Measurements from ENCODE around the gene RETREG3. TPM values are rescaled to one million over a fixed set of nuclear protein-coding genes. Genes with fewer than 3 reads are reported as not detected.
A peak's percentile ranks its signal among the peaks of the same experiment; 100 is the strongest.

RETREG3 gene
- total and polyA plus RNA-seq, 9 of the 15 experiments (the other 6 are each of a cell fraction or from before 2014, with no cell fraction given) = 4.1 to 39.0 (median 16.9) TPM

DNA sequence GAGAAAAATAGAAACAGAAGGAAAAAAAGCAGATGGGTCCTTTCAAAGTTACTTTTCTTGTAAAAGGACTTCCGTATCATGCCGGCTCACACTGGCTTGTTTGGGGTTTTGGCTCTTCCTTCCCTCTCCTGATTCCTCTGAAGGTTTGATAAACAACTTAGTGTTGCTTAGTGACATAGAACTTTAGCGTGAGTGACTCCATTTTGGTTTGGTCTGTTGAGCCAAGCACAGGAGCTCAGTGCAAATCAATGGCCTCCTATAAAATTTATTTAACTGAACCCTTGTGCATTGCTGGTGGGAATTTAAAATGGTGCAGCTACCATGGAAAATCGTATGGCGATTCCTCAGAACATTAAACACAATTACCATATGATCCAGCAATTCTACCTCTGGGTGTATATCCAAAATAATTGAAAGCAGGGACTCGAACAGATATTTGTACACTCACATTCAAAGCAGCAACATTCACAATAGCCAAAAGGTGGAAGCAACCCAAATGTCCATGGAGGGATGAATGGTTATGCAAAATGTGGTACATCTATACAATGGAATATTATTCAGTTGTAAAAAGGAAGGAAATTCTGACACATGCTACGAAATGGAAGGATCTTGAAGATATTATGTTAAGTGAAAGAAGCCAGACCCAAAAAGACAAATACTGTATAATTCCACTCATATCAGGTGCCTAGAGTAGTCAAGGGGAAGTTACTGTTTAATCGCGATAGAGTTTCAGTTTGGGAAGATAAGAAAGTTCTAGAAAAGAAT lies 48.8 kb upstream of the RETREG3 start (continued):
- TF ChIP-seq DPF2 (IDR thresholded peaks at IDR 0.05) (no peak), ZBTB17 (CRISPR knock-in tag; IDR thresholded peaks at IDR 0.05) (no peak), NFXL1 (CRISPR knock-in tag; IDR thresholded peaks at IDR 0.05) (no peak), MYBL2 (IDR thresholded peaks at IDR 0.05; ENCODE audit: low read depth) (no peak), MYBL2 (CRISPR knock-in tag; IDR thresholded peaks at IDR 0.05; ENCODE audit: borderline replicate concordance) (no peak), TCF7 (IDR thresholded peaks at IDR 0.05; ENCODE audit: borderline replicate concordance) (no peak), FOSL1 (tag; conservative IDR thresholded peaks at IDR 0.05) (no peak), PHF8 (IDR thresholded peaks at IDR 0.05; ENCODE audit: borderline replicate concordance, low read length) (no peak), RBM15 (IDR thresholded peaks at IDR 0.05; ENCODE audit: insufficient read depth, low read length) (no peak), HCFC1 (IDR thresholded peaks at IDR 0.05; ENCODE audit: low read depth, low read length) (no peak), RBM25 (IDR thresholded peaks at IDR 0.05; ENCODE audit: low read depth, low read length, severe bottlenecking) (peak; percentile 61), SIRT6 (IDR thresholded peaks at IDR 0.05; ENCODE audit: low read depth, low read length) (no peak), SRSF9 (IDR thresholded peaks at IDR 0.05; ENCODE audit: borderline replicate concordance, low read depth, low read length) (no peak), CXXC5 (CRISPR knock-in tag; IDR thresholded peaks at IDR 0.05) (peak; percentile 54)
- TF ChIP-seq, protein P1, sequence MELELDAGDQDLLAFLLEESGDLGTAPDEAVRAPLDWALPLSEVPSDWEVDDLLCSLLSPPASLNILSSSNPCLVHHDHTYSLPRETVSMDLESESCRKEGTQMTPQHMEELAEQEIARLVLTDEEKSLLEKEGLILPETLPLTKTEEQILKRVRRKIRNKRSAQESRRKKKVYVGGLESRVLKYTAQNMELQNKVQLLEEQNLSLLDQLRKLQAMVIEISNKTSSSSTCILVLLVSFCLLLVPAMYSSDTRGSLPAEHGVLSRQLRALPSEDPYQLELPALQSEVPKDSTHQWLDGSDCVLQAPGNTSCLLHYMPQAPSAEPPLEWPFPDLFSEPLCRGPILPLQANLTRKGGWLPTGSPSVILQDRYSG (tag; conservative IDR thresholded peaks at IDR 0.05; ENCODE audit: low read depth) = peak; percentile 60; the same call in 1 of the 2 replicates
- TF ChIP-seq, protein P2, sequence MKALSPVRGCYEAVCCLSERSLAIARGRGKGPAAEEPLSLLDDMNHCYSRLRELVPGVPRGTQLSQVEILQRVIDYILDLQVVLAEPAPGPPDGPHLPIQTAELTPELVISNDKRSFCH (CRISPR knock-in tag; IDR thresholded peaks at IDR 0.05) = no peak
- TF ChIP-seq, protein P2 (tag; IDR thresholded peaks at IDR 0.05) = no peak
- TF ChIP-seq, protein P3, sequence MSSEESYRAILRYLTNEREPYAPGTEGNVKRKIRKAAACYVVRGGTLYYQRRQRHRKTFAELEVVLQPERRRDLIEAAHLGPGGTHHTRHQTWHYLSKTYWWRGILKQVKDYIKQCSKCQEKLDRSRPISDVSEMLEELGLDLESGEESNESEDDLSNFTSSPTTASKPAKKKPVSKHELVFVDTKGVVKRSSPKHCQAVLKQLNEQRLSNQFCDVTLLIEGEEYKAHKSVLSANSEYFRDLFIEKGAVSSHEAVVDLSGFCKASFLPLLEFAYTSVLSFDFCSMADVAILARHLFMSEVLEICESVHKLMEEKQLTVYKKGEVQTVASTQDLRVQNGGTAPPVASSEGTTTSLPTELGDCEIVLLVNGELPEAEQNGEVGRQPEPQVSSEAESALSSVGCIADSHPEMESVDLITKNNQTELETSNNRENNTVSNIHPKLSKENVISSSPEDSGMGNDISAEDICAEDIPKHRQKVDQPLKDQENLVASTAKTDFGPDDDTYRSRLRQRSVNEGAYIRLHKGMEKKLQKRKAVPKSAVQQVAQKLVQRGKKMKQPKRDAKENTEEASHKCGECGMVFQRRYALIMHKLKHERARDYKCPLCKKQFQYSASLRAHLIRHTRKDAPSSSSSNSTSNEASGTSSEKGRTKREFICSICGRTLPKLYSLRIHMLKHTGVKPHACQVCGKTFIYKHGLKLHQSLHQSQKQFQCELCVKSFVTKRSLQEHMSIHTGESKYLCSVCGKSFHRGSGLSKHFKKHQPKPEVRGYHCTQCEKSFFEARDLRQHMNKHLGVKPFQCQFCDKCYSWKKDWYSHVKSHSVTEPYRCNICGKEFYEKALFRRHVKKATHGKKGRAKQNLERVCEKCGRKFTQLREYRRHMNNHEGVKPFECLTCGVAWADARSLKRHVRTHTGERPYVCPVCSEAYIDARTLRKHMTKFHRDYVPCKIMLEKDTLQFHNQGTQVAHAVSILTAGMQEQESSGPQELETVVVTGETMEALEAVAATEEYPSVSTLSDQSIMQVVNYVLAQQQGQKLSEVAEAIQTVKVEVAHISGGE (CRISPR knock-in tag; IDR thresholded peaks at IDR 0.05) = no peak
- TF ChIP-seq, protein P4, sequence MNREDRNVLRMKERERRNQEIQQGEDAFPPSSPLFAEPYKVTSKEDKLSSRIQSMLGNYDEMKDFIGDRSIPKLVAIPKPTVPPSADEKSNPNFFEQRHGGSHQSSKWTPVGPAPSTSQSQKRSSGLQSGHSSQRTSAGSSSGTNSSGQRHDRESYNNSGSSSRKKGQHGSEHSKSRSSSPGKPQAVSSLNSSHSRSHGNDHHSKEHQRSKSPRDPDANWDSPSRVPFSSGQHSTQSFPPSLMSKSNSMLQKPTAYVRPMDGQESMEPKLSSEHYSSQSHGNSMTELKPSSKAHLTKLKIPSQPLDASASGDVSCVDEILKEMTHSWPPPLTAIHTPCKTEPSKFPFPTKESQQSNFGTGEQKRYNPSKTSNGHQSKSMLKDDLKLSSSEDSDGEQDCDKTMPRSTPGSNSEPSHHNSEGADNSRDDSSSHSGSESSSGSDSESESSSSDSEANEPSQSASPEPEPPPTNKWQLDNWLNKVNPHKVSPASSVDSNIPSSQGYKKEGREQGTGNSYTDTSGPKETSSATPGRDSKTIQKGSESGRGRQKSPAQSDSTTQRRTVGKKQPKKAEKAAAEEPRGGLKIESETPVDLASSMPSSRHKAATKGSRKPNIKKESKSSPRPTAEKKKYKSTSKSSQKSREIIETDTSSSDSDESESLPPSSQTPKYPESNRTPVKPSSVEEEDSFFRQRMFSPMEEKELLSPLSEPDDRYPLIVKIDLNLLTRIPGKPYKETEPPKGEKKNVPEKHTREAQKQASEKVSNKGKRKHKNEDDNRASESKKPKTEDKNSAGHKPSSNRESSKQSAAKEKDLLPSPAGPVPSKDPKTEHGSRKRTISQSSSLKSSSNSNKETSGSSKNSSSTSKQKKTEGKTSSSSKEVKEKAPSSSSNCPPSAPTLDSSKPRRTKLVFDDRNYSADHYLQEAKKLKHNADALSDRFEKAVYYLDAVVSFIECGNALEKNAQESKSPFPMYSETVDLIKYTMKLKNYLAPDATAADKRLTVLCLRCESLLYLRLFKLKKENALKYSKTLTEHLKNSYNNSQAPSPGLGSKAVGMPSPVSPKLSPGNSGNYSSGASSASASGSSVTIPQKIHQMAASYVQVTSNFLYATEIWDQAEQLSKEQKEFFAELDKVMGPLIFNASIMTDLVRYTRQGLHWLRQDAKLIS (CRISPR knock-in tag; IDR thresholded peaks at IDR 0.05) = no peak
